Activated CD4-positive, alpha-beta memory T cell treated with anti-CD3 and anti-CD28 coated beads for 36 hours (primary cell): ENCODE measurements around the gene PLPPR1. TPM values are rescaled to one million over a fixed set of nuclear protein-coding genes. Genes with fewer than 3 reads are reported as not detected.

ENCODE experiments used
- CTCF ChIA-PET: fragments of 350-600 bp; sonication (Branson Sonifier 250); formaldehyde crosslinking; loops from one replicate; lab custom pipeline; 2021; ENCODE audit warnings: antibody characterized with exemption, inconsistent platforms; lab: Charles Lee
- POLR2A ChIA-PET: fragments of 350-600 bp; sonication (Branson Sonifier 250); formaldehyde crosslinking; loops from one replicate; lab custom pipeline; 2021; ENCODE audit warnings: antibody characterized with exemption; lab: Charles Lee
- DNase-seq: peaks from one replicate; pipeline ENCODE4 v3.0.0-alpha.2; 2020
- H3K27ac Mint-ChIP-seq: one replicate; pipeline ENCODE4 v1.8.0; 2021; ENCODE audit warnings: mixed read lengths
- H3K27me3 Mint-ChIP-seq: one replicate; pipeline ENCODE4 v1.8.0; 2021; ENCODE audit warnings: mixed read lengths
- H3K36me3 Mint-ChIP-seq: one replicate; pipeline ENCODE4 v1.8.0; 2021; ENCODE audit warnings: mixed read lengths
- H3K4me1 Mint-ChIP-seq: one replicate; pipeline ENCODE4 v1.8.0; 2021; ENCODE audit warnings: low read depth, mixed read lengths
- H3K4me3 Mint-ChIP-seq: one replicate; pipeline ENCODE4 v1.8.0; 2021; ENCODE audit warnings: mild to moderate bottlenecking, mixed read lengths
- H3K9me3 Mint-ChIP-seq: one replicate; pipeline ENCODE4 v1.8.0; 2021; ENCODE audit warnings: mixed read lengths
- intact Hi-C: fragments of 100-400 bp; cut with micrococcal nuclease; formaldehyde crosslinking; loops from one replicate; pipeline ENCODE4 v1.15.1; 2023
- total RNA-seq, 2 experiments: library from RNA; stranded (reverse); gene quantifications; one replicate each; pipeline ENCODE4 v1.2.3, GENCODE V29; 2021

Gene PLPPR1
- total RNA-seq, 2 experiments from 2014 or later = not detected

GRCh38 chr9:101350285-101350684, 321.8 kb downstream of the PLPPR1 start:
- POLR2A ChIA-PET = no interaction called here
- Mint-ChIP-seq H3K4me1 (no peaks in the 10 kb centered on the region), H3K9me3 (no peaks in the 10 kb centered on the region), H3K27ac (no peak overlapping the region), H3K4me3 (no peak overlapping the region), H3K27me3 (peaks cover 8% of the 10 kb centered on the region), H3K36me3 (no peaks in the 10 kb centered on the region)
- CTCF ChIA-PET = interaction anchor here (0.8 kb wide), 1 partner anchor 39 kb away, joined by 3 read pairs; no protein-coding TSS in a partner anchor
- intact Hi-C loops = no loop called here
- DNase-seq = no peak

GRCh38 chr9:101352892-101353463, 324.5 kb downstream of the PLPPR1 start:
- Mint-ChIP-seq H3K4me1 (no peaks in the 10 kb centered on the region), H3K36me3 (no peaks in the 10 kb centered on the region), H3K9me3 (no peaks in the 10 kb centered on the region), H3K27ac (no peak overlapping the region), H3K4me3 (no peak overlapping the region), H3K27me3 (peaks cover 4% of the 10 kb centered on the region)
- ChIA-PET POLR2A (no interaction called here), CTCF (no interaction called here)
- DNase-seq = no peak
- intact Hi-C loops = no loop called here

DNA sequence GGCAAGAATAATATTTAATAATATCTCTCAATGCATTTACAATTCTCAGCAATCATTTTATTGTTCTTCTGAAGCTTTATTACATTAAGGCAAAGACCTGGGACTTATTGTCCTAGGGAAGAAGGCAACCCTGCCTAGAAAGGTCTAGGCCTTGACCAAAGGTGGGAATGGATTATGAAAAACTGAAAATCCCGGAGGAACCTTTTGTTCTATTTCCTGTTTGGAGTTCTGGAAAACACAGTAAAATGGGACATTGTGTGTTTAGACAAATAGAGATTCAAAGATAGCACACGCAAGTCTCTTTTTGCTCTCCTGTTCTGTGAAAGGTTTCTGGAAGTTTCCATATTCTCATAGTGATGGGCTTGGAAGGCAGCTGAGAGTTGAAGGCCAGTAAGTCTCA, 325.2 kb downstream of the PLPPR1 start:
- peaks cover 4% of the 10 kb centered on the region for H3K27me3 Mint-ChIP-seq
- no peak overlapping the region for H3K27ac Mint-ChIP-seq
- DNase-seq = no peak
- intact Hi-C loops = no loop called here
- CTCF ChIA-PET = no interaction called here
- H3K4me3 Mint-ChIP-seq = no peak overlapping the region
- H3K4me1 Mint-ChIP-seq = no peaks in the 10 kb centered on the region
- no peaks in the 10 kb centered on the region for H3K9me3 Mint-ChIP-seq
- POLR2A ChIA-PET = no interaction called here
- no peaks in the 10 kb centered on the region for H3K36me3 Mint-ChIP-seq

GRCh38 chr9:101354143-101354764, 325.7 kb downstream of the PLPPR1 start:
- H3K36me3 Mint-ChIP-seq = no peaks in the 10 kb centered on the region
- intact Hi-C loops = no loop called here
- H3K9me3 Mint-ChIP-seq = no peaks in the 10 kb centered on the region
- no peak overlapping the region for H3K27ac Mint-ChIP-seq
- no peak for DNase-seq
- H3K4me1 Mint-ChIP-seq = no peaks in the 10 kb centered on the region
- H3K4me3 Mint-ChIP-seq = no peak overlapping the region
- H3K27me3 Mint-ChIP-seq = peaks cover 4% of the 10 kb centered on the region
- ChIA-PET CTCF (no interaction called here), POLR2A (no interaction called here)

- Mint-ChIP-seq H3K36me3 (no peaks in the 10 kb centered on the region), H3K4me1 (no peaks in the 10 kb centered on the region), H3K27ac (no peak overlapping the region), H3K27me3 (peaks cover 4% of the 10 kb centered on the region), H3K9me3 (no peaks in the 10 kb centered on the region), H3K4me3 (no peak overlapping the region)
- ChIA-PET POLR2A (no interaction called here), CTCF (interaction anchor here (1.0 kb wide), 1 partner anchor 11 kb away, joined by 3 read pairs; no protein-coding TSS in a partner anchor)
- DNase-seq = no peak
- intact Hi-C loops = no loop called here
Observed at GRCh38 chr9:101354765-101355708, 326.5 kb downstream of the PLPPR1 start.

- ChIA-PET CTCF (no interaction called here), POLR2A (no interaction called here)
- H3K36me3 Mint-ChIP-seq = no peaks in the 10 kb centered on the region
- no peak overlapping the region for H3K27ac Mint-ChIP-seq
- no peaks in the 10 kb centered on the region for H3K9me3 Mint-ChIP-seq
- intact Hi-C loops = no loop called here
- no peak overlapping the region for H3K4me3 Mint-ChIP-seq
- DNase-seq = no peak
- peaks cover 4% of the 10 kb centered on the region for H3K27me3 Mint-ChIP-seq
- no peaks in the 10 kb centered on the region for H3K4me1 Mint-ChIP-seq
Observed at GRCh38 chr9:101356619-101357018, 328.1 kb downstream of the PLPPR1 start.

DNA sequence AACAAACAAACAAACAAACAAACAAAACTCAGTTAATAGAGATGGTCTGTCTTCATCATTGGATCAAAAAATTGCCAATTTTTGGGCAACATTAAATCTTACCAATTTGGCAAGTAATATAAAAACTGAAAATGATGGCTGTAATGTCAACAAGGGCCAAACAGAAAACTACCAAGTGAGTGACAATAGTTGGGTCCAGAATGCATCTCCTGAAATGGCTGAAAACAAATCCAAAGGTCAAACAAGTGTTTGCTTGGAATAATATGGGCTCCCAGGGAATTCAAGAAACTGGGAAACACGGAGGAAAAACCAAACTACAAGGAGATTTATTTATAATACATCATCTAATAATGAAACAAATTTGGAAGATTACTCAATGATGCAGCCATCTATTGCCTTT, 331.2 kb downstream of the PLPPR1 start:
- no peak for DNase-seq
- Mint-ChIP-seq H3K4me1 (no peaks in the 10 kb centered on the region), H3K27ac (no peak overlapping the region), H3K9me3 (no peaks in the 10 kb centered on the region), H3K27me3 (peaks cover 3% of the 10 kb centered on the region), H3K36me3 (no peaks in the 10 kb centered on the region), H3K4me3 (no peak overlapping the region)
- intact Hi-C loops = no loop called here
- ChIA-PET POLR2A (no interaction called here), CTCF (no interaction called here)

GRCh38 chr9:101360647-101361046, 332.1 kb downstream of the PLPPR1 start:
- no peak for DNase-seq
- no peak overlapping the region for H3K27ac Mint-ChIP-seq
- POLR2A ChIA-PET = no interaction called here
- H3K4me3 Mint-ChIP-seq = no peak overlapping the region
- intact Hi-C loops = no loop called here
- CTCF ChIA-PET = no interaction called here
- H3K9me3 Mint-ChIP-seq = no peaks in the 10 kb centered on the region
- H3K27me3 Mint-ChIP-seq = no peaks in the 10 kb centered on the region
- H3K4me1 Mint-ChIP-seq = no peaks in the 10 kb centered on the region
- H3K36me3 Mint-ChIP-seq = no peaks in the 10 kb centered on the region

GRCh38 chr9:101362450-101362849, 333.9 kb downstream of the PLPPR1 start:
- no peaks in the 10 kb centered on the region for H3K27me3 Mint-ChIP-seq
- no peak overlapping the region for H3K4me3 Mint-ChIP-seq
- H3K36me3 Mint-ChIP-seq = no peaks in the 10 kb centered on the region
- DNase-seq = no peak
- H3K9me3 Mint-ChIP-seq = no peaks in the 10 kb centered on the region
- H3K4me1 Mint-ChIP-seq = no peaks in the 10 kb centered on the region
- intact Hi-C loops = no loop called here
- no peak overlapping the region for H3K27ac Mint-ChIP-seq
- CTCF ChIA-PET = no interaction called here
- POLR2A ChIA-PET = no interaction called here

DNA sequence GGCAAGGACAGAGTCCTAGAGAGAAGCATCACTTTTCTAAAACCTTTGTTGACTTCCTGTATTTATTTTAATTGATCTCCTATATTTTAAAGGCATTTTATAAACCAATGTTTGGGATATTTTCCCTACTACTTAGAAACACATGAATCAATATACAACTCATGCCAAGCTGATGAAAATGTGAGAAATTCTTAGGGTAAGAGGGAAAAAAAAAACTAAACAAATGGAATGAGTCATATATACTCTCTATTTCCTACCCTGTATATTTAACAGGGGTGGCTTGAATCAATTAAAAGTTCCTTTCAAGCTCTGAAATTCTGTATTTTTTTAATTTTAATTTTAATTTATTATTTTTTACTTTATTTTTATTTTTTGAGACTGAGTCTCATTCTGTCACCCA, 336.7 kb downstream of the PLPPR1 start:
- ChIA-PET CTCF (no interaction called here), POLR2A (no interaction called here)
- DNase-seq = no peak
- Mint-ChIP-seq H3K27ac (no peak overlapping the region), H3K4me1 (no peaks in the 10 kb centered on the region), H3K9me3 (no peaks in the 10 kb centered on the region), H3K27me3 (peaks cover 3% of the 10 kb centered on the region), H3K4me3 (no peak overlapping the region), H3K36me3 (no peaks in the 10 kb centered on the region)
- intact Hi-C loops = no loop called here

DNA sequence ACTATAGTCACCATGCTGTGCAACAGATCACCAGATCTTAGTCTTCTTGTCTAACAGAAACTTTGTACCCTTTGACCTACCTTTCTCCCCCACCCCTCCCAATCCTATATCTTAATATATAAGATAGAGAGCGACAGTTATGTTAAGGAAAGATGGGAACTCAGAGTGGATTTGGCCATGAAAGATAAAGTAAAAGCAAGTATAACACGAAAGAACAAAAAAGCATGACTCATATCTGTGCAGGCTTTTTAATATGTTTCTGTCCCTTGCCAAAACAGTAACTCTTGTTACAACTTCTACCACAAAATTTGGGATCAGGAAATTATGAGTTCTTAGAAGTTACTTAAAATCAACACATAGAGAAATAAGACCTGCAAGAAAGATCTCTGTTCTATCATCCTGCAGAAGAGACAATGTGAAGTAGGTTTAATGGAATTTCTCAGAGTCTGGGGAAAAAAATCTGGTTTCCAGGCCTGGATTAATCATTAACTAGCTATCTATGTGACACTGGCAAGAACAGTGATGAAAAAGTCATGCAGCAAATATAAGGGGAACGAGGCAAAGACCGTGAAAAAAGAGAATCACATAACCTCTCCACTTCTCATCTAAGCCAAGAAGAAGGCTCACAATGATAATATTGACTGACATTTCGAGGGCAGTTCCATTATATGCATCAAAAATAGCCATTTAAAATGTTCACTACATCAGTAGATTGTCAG, 337.7 kb downstream of the PLPPR1 start:
- CTCF ChIA-PET = no interaction called here
- Mint-ChIP-seq H3K4me1 (no peaks in the 10 kb centered on the region), H3K9me3 (no peaks in the 10 kb centered on the region)

DNA sequence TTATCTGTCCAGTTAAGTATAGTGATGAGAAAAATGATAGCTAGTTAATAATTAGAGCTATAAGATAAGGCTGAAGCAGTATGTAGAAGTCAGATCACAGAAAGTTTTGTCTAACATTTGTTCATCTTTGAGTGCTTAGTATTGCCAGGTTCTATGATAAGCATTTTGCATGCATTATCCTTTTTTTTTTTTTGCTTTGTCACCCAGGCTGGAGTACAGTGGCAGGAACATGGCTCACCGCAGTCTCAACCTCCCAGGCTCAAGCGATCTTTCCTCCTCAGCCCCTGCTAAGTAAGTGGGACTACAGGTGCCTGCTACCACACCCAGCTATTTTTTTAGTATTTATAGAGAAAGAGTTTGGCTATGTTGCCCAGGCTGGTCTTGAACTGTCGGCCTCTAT, 338.8 kb downstream of the PLPPR1 start:
- no peaks in the 10 kb centered on the region for H3K4me1 Mint-ChIP-seq
- H3K27me3 Mint-ChIP-seq = peaks cover 7% of the 10 kb centered on the region
- ChIA-PET CTCF (no interaction called here), POLR2A (no interaction called here)
- no peaks in the 10 kb centered on the region for H3K36me3 Mint-ChIP-seq
- DNase-seq = no peak
- intact Hi-C loops = no loop called here
- peaks cover 2% of the 10 kb centered on the region for H3K9me3 Mint-ChIP-seq
- no peak overlapping the region for H3K4me3 Mint-ChIP-seq
- H3K27ac Mint-ChIP-seq = no peak overlapping the region

More for the DNA sequence above, 337.7 kb downstream of the PLPPR1 start:
- Mint-ChIP-seq H3K27ac (no peak overlapping the region), H3K27me3 (peaks cover 3% of the 10 kb centered on the region), H3K4me3 (no peak overlapping the region), H3K36me3 (no peaks in the 10 kb centered on the region)
- intact Hi-C loops = no loop called here
- DNase-seq = no peak
- POLR2A ChIA-PET = no interaction called here
